WERI-Rb-1 (cell line): Measurements from ENCODE around the gene TSC1.
A peak's percentile ranks its signal among the peaks of the same experiment; 100 is the strongest.

ENCODE experiments used
- DNase-seq: peaks from one replicate; pipeline ENCODE4 v3.0.0-alpha.2; 2020
- H3K27ac ChIP-seq: fragments of 250-450 bp; sonication (Bioruptor Pico); 2 replicates; pipeline ENCODE4 v1.5.1; 2020; ENCODE audit warnings: mild to moderate bottlenecking, moderate library complexity
- H3K27me3 ChIP-seq: fragments of 250-450 bp; sonication (Bioruptor Pico); 2 replicates; pipeline ENCODE4 v1.5.1; 2021; ENCODE audit warnings: mild to moderate bottlenecking, low read depth, moderate library complexity; ENCODE audit not compliant: insufficient read depth, severe bottlenecking
- H3K36me3 ChIP-seq: fragments of 250-450 bp; sonication (Bioruptor Pico); 2 replicates; pipeline ENCODE4 v1.5.1; 2020; ENCODE audit warnings: mild to moderate bottlenecking, moderate library complexity
- H3K4me3 ChIP-seq: 2 replicates; pipeline ENCODE4 v1.5.1; 2011; ENCODE audit warnings: low read depth, mild to moderate bottlenecking, control low read depth, low read length
- H3K9me3 ChIP-seq: fragments of 250-450 bp; sonication (Bioruptor Pico); 2 replicates; pipeline ENCODE4 v1.5.1; 2021; ENCODE audit warnings: mild to moderate bottlenecking, moderate library complexity; ENCODE audit not compliant: severe bottlenecking
- CTCF ChIP-seq: IDR thresholded peaks from 2 replicates; pipeline ENCODE4 v1.5.1; 2011; ENCODE audit warnings: low read depth, mild to moderate bottlenecking, control low read depth, inconsistent platforms, low read length

The TSC1 gene

GRCh38 chr9:132857616-132858342 is 86.6 kb downstream of the TSC1 start:
- peak; percentile 36 for DNase-seq
- no peak overlapping the region for H3K27ac ChIP-seq
- no peaks in the 10 kb centered on the region for H3K9me3 ChIP-seq
- H3K4me3 ChIP-seq = no peak overlapping the region
- peak; percentile 66 for TF ChIP-seq CTCF
- no peaks in the 10 kb centered on the region for H3K27me3 ChIP-seq
- H3K36me3 ChIP-seq = no peaks in the 10 kb centered on the region

- no peak overlapping the region for H3K27ac ChIP-seq
- no peak for TF ChIP-seq CTCF
- H3K4me3 ChIP-seq = no peak overlapping the region
- no peak for DNase-seq
- no peaks in the 10 kb centered on the region for H3K27me3 ChIP-seq
- H3K36me3 ChIP-seq = no peaks in the 10 kb centered on the region
- no peaks in the 10 kb centered on the region for H3K9me3 ChIP-seq
These were observed 87.4 kb downstream of the TSC1 start for GRCh38 chr9:132857031-132857430.

- no peak for TF ChIP-seq CTCF
- DNase-seq = no peak
- Histone ChIP-seq H3K9me3 (no peaks in the 10 kb centered on the region), H3K27me3 (no peaks in the 10 kb centered on the region), H3K36me3 (no peaks in the 10 kb centered on the region), H3K4me3 (no peak overlapping the region), H3K27ac (no peak overlapping the region)
These were observed 88.5 kb downstream of the TSC1 start for GRCh38 chr9:132855904-132856303.

GRCh38 chr9:132854832-132855231 is 89.6 kb downstream of the TSC1 start:
- Histone ChIP-seq H3K9me3 (no peaks in the 10 kb centered on the region), H3K4me3 (no peak overlapping the region), H3K36me3 (no peaks in the 10 kb centered on the region), H3K27ac (no peak overlapping the region), H3K27me3 (no peaks in the 10 kb centered on the region)
- TF ChIP-seq CTCF = no peak
- no peak for DNase-seq

- no peaks in the 10 kb centered on the region for H3K36me3 ChIP-seq
- no peak for TF ChIP-seq CTCF
- H3K27ac ChIP-seq = no peak overlapping the region
- H3K9me3 ChIP-seq = no peaks in the 10 kb centered on the region
- H3K4me3 ChIP-seq = no peak overlapping the region
- H3K27me3 ChIP-seq = no peaks in the 10 kb centered on the region
- no peak for DNase-seq
These were observed 90.9 kb downstream of the TSC1 start for GRCh38 chr9:132853482-132853881.

- DNase-seq = no peak
- TF ChIP-seq CTCF = no peak
- Histone ChIP-seq H3K9me3 (peaks cover 4% of the 10 kb centered on the region), H3K27me3 (no peaks in the 10 kb centered on the region), H3K4me3 (no peak overlapping the region), H3K36me3 (no peaks in the 10 kb centered on the region), H3K27ac (no peak overlapping the region)
These were observed 95.2 kb downstream of the TSC1 start for GRCh38 chr9:132849185-132849706.
